Measurements from ENCODE around the gene RANBP3L.

Gene RANBP3L

GRCh38 chr5:36242534-36243485, 58.9 kb downstream of the RANBP3L start:
- DNase-seq, result no peak

GRCh38 chr5:36241631-36242533, 59.8 kb downstream of the RANBP3L start, which contains the start of gene NADK2:
Gene NADK2, minus strand, starts transcription at chr5:36241925. Its CDS starts 127 bp downstream, at chr5:36241798.
- peak; percentile 92 for DNase-seq

GRCh38 chr5:36240779-36241630, 60.7 kb downstream of the RANBP3L start:
- DNase-seq, result peak; percentile 11

GRCh38 chr5:36239370-36240293, 62.1 kb downstream of the RANBP3L start:
- DNase-seq, result no peak

GRCh38 chr5:36238502-36239295, 63.0 kb downstream of the RANBP3L start:
- no peak for DNase-seq

- DNase-seq, result no peak
These were observed 64.0 kb downstream of the RANBP3L start for GRCh38 chr5:36237751-36238150.

- DNase-seq, result no peak
These were observed 64.9 kb downstream of the RANBP3L start for GRCh38 chr5:36236801-36237200.

GRCh38 chr5:36232533-36232932, 69.2 kb downstream of the RANBP3L start:
- no peak for DNase-seq

- DNase-seq, result no peak
These were observed 71.4 kb downstream of the RANBP3L start for GRCh38 chr5:36230151-36230790.

- DNase-seq, result no peak
These were observed 73.2 kb downstream of the RANBP3L start for GRCh38 chr5:36228505-36228904.

GRCh38 chr5:36227046-36227445, 74.7 kb downstream of the RANBP3L start:
- no peak for DNase-seq

GRCh38 chr5:36222620-36223019, 79.1 kb downstream of the RANBP3L start:
- no peak for DNase-seq

GRCh38 chr5:36217988-36218387, 83.7 kb downstream of the RANBP3L start:
- DNase-seq, result no peak

GRCh38 chr5:36217567-36217966, 84.1 kb downstream of the RANBP3L start:
- no peak for DNase-seq

GRCh38 chr5:36215910-36216309, 85.8 kb downstream of the RANBP3L start:
- DNase-seq, result no peak

GRCh38 chr5:36214436-36214835, 87.3 kb downstream of the RANBP3L start:
- DNase-seq, result no peak

- no peak for DNase-seq
These were observed 92.0 kb downstream of the RANBP3L start for GRCh38 chr5:36209664-36210063.

- no peak for DNase-seq
These were observed 92.9 kb downstream of the RANBP3L start for GRCh38 chr5:36208786-36209185.

- DNase-seq, result no peak
These were observed 94.8 kb downstream of the RANBP3L start for GRCh38 chr5:36206913-36207312.

GRCh38 chr5:36205329-36205728, 96.4 kb downstream of the RANBP3L start:
- no peak for DNase-seq

Measured in NCI-H510A (cell line).